B cell (primary cell): ENCODE results near the gene CAB39L. TPM values are rescaled to one million over a fixed set of nuclear protein-coding genes. Genes with fewer than 3 reads are reported as not detected.

ENCODE experiments used
- ATAC-seq: fragments of 200-7000 bp; cut with Tn5 transposase; one replicate; pipeline ENCODE4 v1.10.0; 2021; ENCODE audit warnings: low read depth, mild to moderate bottlenecking, moderate number of reproducible peaks, moderate library complexity
- CTCF ChIA-PET: fragments of 350-600 bp; sonication (Branson Sonifier 250); formaldehyde crosslinking; loops from one replicate; lab custom pipeline; 2021; ENCODE audit warnings: antibody characterized with exemption, inconsistent platforms; lab: Charles Lee
- POLR2A ChIA-PET: fragments of 350-600 bp; sonication (Branson Sonifier 250); formaldehyde crosslinking; loops from one replicate; lab custom pipeline; 2021; ENCODE audit warnings: antibody characterized with exemption; lab: Charles Lee
- DNase-seq: peaks from one replicate; pipeline ENCODE4 v3.0.0; 2013
- H2AFZ ChIP-seq: 2 replicates; pipeline ENCODE4 v1.6.1; 2012; ENCODE audit warnings: mild to moderate bottlenecking, low read depth, low read length; ENCODE audit not compliant: insufficient read depth, poor library complexity, severe bottlenecking
- H3K27ac ChIP-seq, 2 donors: 1 replicate in 1 of 2; 2 replicates in 1 of 2; pipeline ENCODE4 v1.5.1; 2012 to 2013; ENCODE audit warnings: low read length in 2 of 2, mild to moderate bottlenecking in 2 of 2, moderate library complexity in 1 of 2
- H3K27me3 ChIP-seq, 4 experiments: fragments of 200-600 bp in 1 of 4; sonication (generic) in 1 of 4; replicated peaks in 1 of 4; 1 replicate in 2 of 4; 2 replicates in 2 of 4; pipeline versions ENCODE4 v1.6.1 to v1.7.0; 2013 to 2016; ENCODE audit warnings: low read length in 3 of 4, mild to moderate bottlenecking in 2 of 4, mixed read lengths in 1 of 4, moderate library complexity in 1 of 4; ENCODE audit not compliant: insufficient read depth in 4 of 4, control insufficient read depth in 3 of 4; ENCODE audit errors: control extremely low read depth in 1 of 4
- H3K36me3 ChIP-seq, 2 experiments: replicated peaks in 1 of 2; 1 replicate in 1 of 2; 2 replicates in 1 of 2; pipeline versions ENCODE4 v1.6.1 to v1.7.1; 2013; ENCODE audit warnings: low read length in 1 of 2; ENCODE audit not compliant: insufficient read depth in 2 of 2, control insufficient read depth in 1 of 2; ENCODE audit errors: control extremely low read depth in 1 of 2, extremely low read depth in 1 of 2
- H3K4me1 ChIP-seq, 2 donors: fragments of 200-600 bp in 1 of 2; sonication (generic) in 1 of 2; 1 replicate in 1 of 2; 2 replicates in 1 of 2; pipeline versions ENCODE4 v1.5.1 to v1.6.1; 2013 to 2017; ENCODE audit warnings: low read length in 2 of 2; ENCODE audit not compliant: control insufficient read depth in 2 of 2, insufficient read depth in 2 of 2
- H3K4me2 ChIP-seq: replicated peaks from 2 replicates; pipeline ENCODE3; 2012; ENCODE audit warnings: mild to moderate bottlenecking, low read depth, low read length; ENCODE audit not compliant: poor library complexity, severe bottlenecking
- H3K4me3 ChIP-seq, 5 experiments: fragments of 200-600 bp in 1 of 5; sonication (generic) in 1 of 5; 1 replicate in 3 of 5; 2 replicates in 2 of 5; pipeline versions ENCODE4 v1.5.1 to v1.7.0; 2011 to 2016; ENCODE audit warnings: low read length in 4 of 5, mild to moderate bottlenecking in 4 of 5, low read depth in 2 of 5, control low read depth in 1 of 5, moderate library complexity in 1 of 5; ENCODE audit not compliant: insufficient read depth in 1 of 5; ENCODE audit errors: control extremely low read depth in 1 of 5, extremely low read depth in 1 of 5
- H3K79me2 ChIP-seq: fragments of 200-600 bp; sonication (generic); one replicate; pipeline ENCODE4 v1.6.0; 2016; ENCODE audit warnings: low read length; ENCODE audit not compliant: control insufficient read depth, insufficient read depth
- H3K9ac ChIP-seq: fragments of 200-600 bp; sonication (generic); 2 replicates; pipeline ENCODE4 v1.6.1; 2017; ENCODE audit warnings: mild to moderate bottlenecking, low read length, moderate library complexity
- H3K9me3 ChIP-seq, 3 donors: one replicate each; pipeline versions ENCODE4 v1.6.1 to v1.7.1; 2013; ENCODE audit warnings: low read length in 2 of 3; ENCODE audit not compliant: control insufficient read depth in 2 of 3, insufficient read depth in 1 of 3; ENCODE audit errors: control extremely low read depth in 1 of 3
- H4K20me1 ChIP-seq: 2 replicates; pipeline ENCODE4 v1.6.0; 2012; ENCODE audit warnings: mild to moderate bottlenecking, low read length; ENCODE audit not compliant: insufficient read depth, control insufficient read depth, poor library complexity, severe bottlenecking
- H3K27ac Mint-ChIP-seq: one replicate; pipeline ENCODE4 v1.8.0; 2021; ENCODE audit warnings: mixed read lengths
- H3K27me3 Mint-ChIP-seq: one replicate; pipeline ENCODE4 v1.8.0; 2021; ENCODE audit warnings: mixed read lengths
- H3K4me1 Mint-ChIP-seq: one replicate; pipeline ENCODE4 v1.8.0; 2021; ENCODE audit warnings: mixed read lengths
- H3K4me3 Mint-ChIP-seq: one replicate; pipeline ENCODE4 v1.8.0; 2021; ENCODE audit warnings: mixed read lengths
- H3K9me3 Mint-ChIP-seq: one replicate; pipeline ENCODE4 v1.8.0; 2022; ENCODE audit warnings: mixed read lengths; ENCODE audit not compliant: insufficient read depth
- CTCF ChIP-seq: fragments of 200-600 bp; IDR thresholded peaks from one replicate; pipeline ENCODE4 v1.8.0; 2022; ENCODE audit warnings: antibody characterized with exemption, mild to moderate bottlenecking
- EZH2 ChIP-seq: IDR thresholded peaks from 2 replicates; pipeline ENCODE4 v1.6.1; 2012; ENCODE audit warnings: borderline replicate concordance, low read depth, mild to moderate bottlenecking, moderate library complexity, low read length; ENCODE audit not compliant: insufficient read depth, poor library complexity, severe bottlenecking
- WGBS: methylation state at CpG from one replicate; pipeline ENCODE4 v1.1.5; 2013; ENCODE audit warnings: missing lambda C conversion rate; ENCODE audit not compliant: insufficient coverage; 5-methylcytosine and 5-hydroxymethylcytosine counted together
- intact Hi-C: fragments of 100-400 bp; cut with micrococcal nuclease; formaldehyde crosslinking; loops from one replicate; pipeline ENCODE4 v1.10.0; 2022
- polyA plus RNA-seq: library from polyadenylated mRNA; depleted of rRNA; stranded (reverse); fragments of >200 nt; gene quantifications from 2 replicates; pipeline ENCODE4 v1.2.3, GENCODE V29; 2012
- total RNA-seq, 2 donors: library from RNA; stranded (reverse); fragments of 120-200 nt in 1 of 2; gene quantifications; 1 replicate in 1 of 2; 2 replicates in 1 of 2; pipeline versions ENCODE4 v1.2.3 to v1.2.4, GENCODE V29; 2013 to 2022

Gene CAB39L
- total and polyA plus RNA-seq, 2 donors (not counting 1 experiment from before 2014, with no cell fraction given): 1.5 to 9.6 TPM

- intact Hi-C loops: no loop called here
- Histone ChIP-seq H4K20me1 (no peaks in the 10 kb centered on the region), H2AFZ (no peak overlapping the region), H3K9me3 (no peaks in the 10 kb centered on the region), H3K9ac (no peak overlapping the region), H3K4me3 (no peak overlapping the region), H3K27ac (no peak overlapping the region), H3K4me1 (no peaks in the 10 kb centered on the region), H3K79me2 (no peaks in the 10 kb centered on the region), H3K27me3 (no peaks in the 10 kb centered on the region), H3K36me3 (no peaks in the 10 kb centered on the region), H3K4me2 (no peak overlapping the region)
- POLR2A ChIA-PET: no interaction called here
- WGBS: 99% methylated on average over 20 of the region's 23 CpGs
- TF ChIP-seq CTCF (no peak), EZH2 (no peak)
- CTCF ChIA-PET: no interaction called here
- DNase-seq (no peak), ATAC-seq (no peak)
- H3K9me3 Mint-ChIP-seq: no peaks in the 10 kb centered on the region
- no peak overlapping the region for H3K27ac Mint-ChIP-seq
- no peak overlapping the region for H3K4me3 Mint-ChIP-seq
- H3K27me3 Mint-ChIP-seq: no peaks in the 10 kb centered on the region
- no peaks in the 10 kb centered on the region for H3K4me1 Mint-ChIP-seq
These were observed 96.0 kb downstream of the CAB39L start for GRCh38 chr13:49347650-49348385.

GRCh38 chr13:49346460-49346859 is 97.4 kb downstream of the CAB39L start:
- POLR2A ChIA-PET: interaction anchor here (0.7 kb wide), 1 partner anchor 55 kb away, joined by 4 read pairs; no protein-coding TSS in a partner anchor
- H3K4me1 Mint-ChIP-seq: no peaks in the 10 kb centered on the region
- TF ChIP-seq CTCF: no peak
- TF ChIP-seq EZH2: no peak

More at GRCh38 chr13:49346460-49346859, 97.4 kb downstream of the CAB39L start:
- Mint-ChIP-seq H3K27me3 (no peaks in the 10 kb centered on the region), H3K9me3 (no peaks in the 10 kb centered on the region), H3K4me3 (no peak overlapping the region), H3K27ac (no peak overlapping the region)
- 75% methylated on average over 5 of the region's 5 CpGs for WGBS
- Histone ChIP-seq H2AFZ (no peak overlapping the region), H3K4me3 (no peak overlapping the region), H4K20me1 (no peaks in the 10 kb centered on the region), H3K9me3 (no peaks in the 10 kb centered on the region), H3K4me1 (no peaks in the 10 kb centered on the region), H3K4me2 (no peak overlapping the region), H3K9ac (no peak overlapping the region), H3K27ac (no peak overlapping the region), H3K27me3 (no peaks in the 10 kb centered on the region), H3K79me2 (no peaks in the 10 kb centered on the region), H3K36me3 (no peaks in the 10 kb centered on the region)
- CTCF ChIA-PET: no interaction called here
- DNase-seq: no peak
- no peak for ATAC-seq
- intact Hi-C loops: no loop called here
